Testis (tissue), 3 donors: ENCODE data around the gene MAJIN. TPM values are rescaled to one million over a fixed set of nuclear protein-coding genes. Genes with fewer than 3 reads are reported as not detected.

Source experiments
- DNase-seq: peaks from one replicate; pipeline ENCODE4 v3.0.0-alpha.2; 2019
- H3K27ac ChIP-seq, 2 donors: fragments of 200-600 bp; sonication (generic); one replicate each; pipeline ENCODE4 v1.5.1; 2019
- H3K27me3 ChIP-seq: fragments of 200-600 bp; sonication (generic); one replicate; pipeline ENCODE4 v1.5.1; 2019
- H3K36me3 ChIP-seq: fragments of 200-600 bp; sonication (generic); one replicate; pipeline ENCODE4 v1.5.1; 2017; ENCODE audit warnings: low read depth; ENCODE audit errors: missing control alignments
- H3K4me1 ChIP-seq: fragments of 200-600 bp; sonication (generic); one replicate; pipeline ENCODE4 v1.5.1; 2019
- H3K4me3 ChIP-seq, 2 donors: fragments of 200-600 bp; sonication (generic); one replicate each; pipeline ENCODE4 v1.5.1; 2017 to 2019
- H3K9me3 ChIP-seq: fragments of 200-600 bp; sonication (generic); one replicate; pipeline ENCODE4 v1.5.1; 2017
- POLR2A ChIP-seq: fragments of 450-650 bp; IDR thresholded peaks from one replicate; pipeline ENCODE4 v1.6.1; 2017; ENCODE audit warnings: antibody characterized with exemption, mild to moderate bottlenecking, moderate library complexity
- WGBS, 2 donors: methylation state at CpG; one replicate each; pipeline ENCODE4 v1.1.5; 2018; 5-methylcytosine and 5-hydroxymethylcytosine counted together
- intact Hi-C: fragments of 100-400 bp; cut with DNase I; formaldehyde crosslinking; loops from one replicate; pipeline ENCODE4 v1.15.1; 2023; ENCODE audit warnings: low total_unique reads
- polyA plus RNA-seq: library from polyadenylated mRNA; stranded (reverse); fragments of 350-450 nt; fragmentation: Illumina TruSeq; extraction: RNeasy Lipid Tissue Mini Kit (QIAGEN cat#74804); gene quantifications from one replicate; pipeline ENCODE4 v1.2.3, GENCODE V29; 2014; ENCODE audit warnings: low read depth, low replicate concordance; ENCODE audit not compliant: insufficient read depth
- total RNA-seq, 2 donors: library from RNA; depleted of rRNA; stranded (reverse); fragments of >200 nt; gene quantifications; one replicate each; pipeline ENCODE4 v1.2.3, GENCODE V29; 2016
- TF ChIP-seq, protein P1 (sequence below), 3 experiments: fragments of 450-650 bp in 2 of 3; fragments of 200-600 bp in 1 of 3; sonication (generic) in 1 of 3; IDR thresholded peaks; one replicate each; pipeline ENCODE4 v1.5.1; 2016 to 2019; ENCODE audit warnings: antibody characterized with exemption in 3 of 3, mild to moderate bottlenecking in 2 of 3, moderate library complexity in 1 of 3

Gene MAJIN
- total and polyA plus RNA-seq, 3 donors from 2014 or later = 14.4 to 36.4 (median 34.8) TPM

DNA sequence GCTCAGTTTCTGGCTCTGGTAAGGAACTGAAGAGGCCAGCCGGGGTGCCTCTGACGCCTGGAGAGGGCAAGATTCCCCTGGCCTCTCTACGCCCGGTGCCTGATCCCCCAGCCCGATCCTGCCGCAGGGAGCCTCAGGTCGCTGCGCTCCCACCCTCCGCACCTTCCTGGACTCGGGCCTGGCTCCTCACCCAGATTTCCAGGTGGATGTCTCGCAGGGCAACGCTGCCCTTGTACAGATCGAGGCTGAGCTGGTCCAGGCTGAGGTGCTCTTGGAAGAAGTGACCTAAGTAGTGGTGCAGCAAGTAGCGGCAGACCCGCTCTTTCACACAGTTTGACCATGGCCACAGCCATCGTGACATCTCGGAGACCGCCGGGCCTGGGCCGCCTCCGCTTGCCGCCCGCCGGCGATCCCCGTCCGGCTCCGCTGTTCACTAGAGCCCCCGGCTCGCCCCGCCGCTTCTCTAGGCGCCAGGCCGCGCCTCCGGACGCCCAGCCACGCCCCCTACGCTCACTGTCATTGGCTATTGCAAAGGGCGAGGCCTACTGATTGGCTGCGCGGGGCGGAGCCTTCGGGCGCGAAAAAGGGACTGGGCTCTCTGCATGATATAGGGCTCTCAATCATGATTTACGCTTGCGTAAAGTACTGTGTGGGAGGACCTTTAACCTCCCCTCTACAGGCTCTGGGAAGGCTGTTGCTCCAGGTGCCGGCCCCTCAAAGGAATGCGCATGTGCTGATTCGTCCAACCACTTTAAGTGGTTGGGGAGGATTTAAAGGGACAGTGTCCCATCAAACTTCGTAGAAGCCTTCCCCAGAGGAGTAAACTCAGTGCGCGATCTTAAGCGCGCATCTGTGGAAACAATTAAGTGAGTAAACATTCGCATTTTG, 54.9 kb downstream of the MAJIN start, which contains the start of gene ATG2A:
Gene ATG2A, minus strand, starts transcription at position 435 of the 888 bp plus-strand sequence. Its CDS starts 74 bp downstream, at position 361.
- peak within 1 kb of the TSS; percentile 71 to 89 for H3K4me3 ChIP-seq
- no peaks in the 10 kb centered on the region for H3K36me3 ChIP-seq
- no peaks in the 10 kb centered on the region for H3K27me3 ChIP-seq
- peak; percentile 100 for DNase-seq
- intact Hi-C loops = no loop called here
- TF ChIP-seq POLR2A = peak; percentile 73
- TF ChIP-seq, protein P1, sequence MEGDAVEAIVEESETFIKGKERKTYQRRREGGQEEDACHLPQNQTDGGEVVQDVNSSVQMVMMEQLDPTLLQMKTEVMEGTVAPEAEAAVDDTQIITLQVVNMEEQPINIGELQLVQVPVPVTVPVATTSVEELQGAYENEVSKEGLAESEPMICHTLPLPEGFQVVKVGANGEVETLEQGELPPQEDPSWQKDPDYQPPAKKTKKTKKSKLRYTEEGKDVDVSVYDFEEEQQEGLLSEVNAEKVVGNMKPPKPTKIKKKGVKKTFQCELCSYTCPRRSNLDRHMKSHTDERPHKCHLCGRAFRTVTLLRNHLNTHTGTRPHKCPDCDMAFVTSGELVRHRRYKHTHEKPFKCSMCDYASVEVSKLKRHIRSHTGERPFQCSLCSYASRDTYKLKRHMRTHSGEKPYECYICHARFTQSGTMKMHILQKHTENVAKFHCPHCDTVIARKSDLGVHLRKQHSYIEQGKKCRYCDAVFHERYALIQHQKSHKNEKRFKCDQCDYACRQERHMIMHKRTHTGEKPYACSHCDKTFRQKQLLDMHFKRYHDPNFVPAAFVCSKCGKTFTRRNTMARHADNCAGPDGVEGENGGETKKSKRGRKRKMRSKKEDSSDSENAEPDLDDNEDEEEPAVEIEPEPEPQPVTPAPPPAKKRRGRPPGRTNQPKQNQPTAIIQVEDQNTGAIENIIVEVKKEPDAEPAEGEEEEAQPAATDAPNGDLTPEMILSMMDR (IDR thresholded peaks at IDR 0.05) = peak in 2 of 3 experiments; percentile 20 to 30
- H3K9me3 ChIP-seq = no peaks in the 10 kb centered on the region
- peak within 1 kb of the TSS; percentile 79 to 88 for H3K27ac ChIP-seq
- peaks cover 19% of the 10 kb centered on the region for H3K4me1 ChIP-seq
- WGBS, 2 donors = 0 to 1% methylated on average over 12 to 35 of the region's 57 CpGs

DNA sequence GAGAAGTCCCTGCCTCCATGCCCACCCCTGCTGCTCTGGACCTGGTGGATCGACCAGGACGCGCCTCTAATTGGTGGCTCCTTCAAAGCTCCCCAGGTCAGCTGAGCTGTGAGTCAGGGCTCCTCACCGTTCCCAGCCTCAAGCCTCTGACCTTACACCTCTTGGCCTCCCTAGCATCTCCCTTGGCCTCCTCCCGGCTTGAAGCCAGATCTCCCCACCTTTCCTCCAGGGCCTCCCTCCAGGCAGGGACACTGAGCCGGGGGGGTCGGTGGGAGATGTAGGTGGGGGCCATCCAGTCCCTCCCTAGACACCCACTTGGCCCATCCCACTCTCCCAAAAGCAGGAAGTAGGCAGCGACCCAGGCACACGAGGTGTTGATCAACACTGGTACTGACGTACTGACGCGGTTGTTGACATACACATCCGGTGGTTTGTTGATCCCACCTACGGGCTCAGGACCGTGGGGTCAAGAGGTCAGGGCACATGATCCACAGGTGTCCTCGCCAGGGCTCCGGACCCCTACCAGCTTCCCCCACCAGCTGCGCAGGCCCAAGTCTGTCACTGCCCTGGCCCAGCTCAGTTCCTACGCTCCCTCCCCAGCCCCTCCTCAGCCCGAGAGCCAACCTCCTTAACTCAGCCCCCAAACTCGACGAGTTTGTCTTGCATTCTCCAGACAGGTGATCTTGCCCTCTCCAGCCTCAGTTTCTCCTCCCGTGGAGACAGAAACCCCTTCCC, 55.7 kb downstream of the MAJIN start:
- peaks cover 19% of the 10 kb centered on the region for H3K4me1 ChIP-seq
- TF ChIP-seq POLR2A = no peak
- TF ChIP-seq, protein P1 (IDR thresholded peaks at IDR 0.05) = no peak
- H3K4me3 ChIP-seq = peak overlapping the region; percentile 71 to 89
- no peaks in the 10 kb centered on the region for H3K27me3 ChIP-seq
- peak overlapping the region; percentile 58 to 79 for H3K27ac ChIP-seq
- DNase-seq = peak; percentile 54
- intact Hi-C loops = no loop called here
- H3K36me3 ChIP-seq = no peaks in the 10 kb centered on the region
- WGBS, 2 donors = 2 to 8% methylated on average over 15 to 23 of the region's 23 CpGs
- H3K9me3 ChIP-seq = no peaks in the 10 kb centered on the region

DNA sequence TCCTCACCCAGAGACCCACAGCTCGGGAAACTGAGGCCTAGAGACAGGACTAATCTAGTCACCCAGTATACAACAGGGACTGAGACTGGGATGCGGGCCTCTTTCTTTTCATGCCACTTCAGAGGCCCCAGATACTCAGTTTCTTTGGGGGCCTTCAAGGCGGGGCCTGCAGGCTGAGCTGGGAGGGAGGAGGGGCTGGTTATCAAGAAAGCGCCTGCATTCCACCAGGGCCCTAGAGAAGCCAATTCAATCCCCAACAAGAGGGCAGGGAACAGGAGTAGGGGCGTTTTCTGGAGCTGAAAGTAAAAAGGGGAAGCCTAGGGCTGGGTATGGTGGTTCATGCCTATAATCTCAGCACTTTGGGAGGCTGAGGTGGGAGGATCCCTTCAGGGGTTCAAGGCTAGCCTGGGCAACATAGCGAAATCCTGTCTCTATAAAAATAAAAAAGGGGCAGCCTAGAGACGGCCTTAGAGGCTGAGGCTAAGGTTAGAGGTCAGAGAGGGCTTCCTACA, 56.5 kb downstream of the MAJIN start:
- H3K27me3 ChIP-seq = no peaks in the 10 kb centered on the region
- DNase-seq = no peak
- H3K27ac ChIP-seq = peak overlapping the region; percentile 58 to 79
- intact Hi-C loops = no loop called here
- no peak overlapping the region for H3K4me3 ChIP-seq
- 67% methylated on average over 6 to 7 of the region's 7 CpGs for WGBS, 2 donors
- H3K36me3 ChIP-seq = no peaks in the 10 kb centered on the region
- TF ChIP-seq, protein P1 (IDR thresholded peaks at IDR 0.05) = no peak
- TF ChIP-seq POLR2A = no peak
- H3K9me3 ChIP-seq = no peaks in the 10 kb centered on the region
- H3K4me1 ChIP-seq = peaks cover 19% of the 10 kb centered on the region

DNA sequence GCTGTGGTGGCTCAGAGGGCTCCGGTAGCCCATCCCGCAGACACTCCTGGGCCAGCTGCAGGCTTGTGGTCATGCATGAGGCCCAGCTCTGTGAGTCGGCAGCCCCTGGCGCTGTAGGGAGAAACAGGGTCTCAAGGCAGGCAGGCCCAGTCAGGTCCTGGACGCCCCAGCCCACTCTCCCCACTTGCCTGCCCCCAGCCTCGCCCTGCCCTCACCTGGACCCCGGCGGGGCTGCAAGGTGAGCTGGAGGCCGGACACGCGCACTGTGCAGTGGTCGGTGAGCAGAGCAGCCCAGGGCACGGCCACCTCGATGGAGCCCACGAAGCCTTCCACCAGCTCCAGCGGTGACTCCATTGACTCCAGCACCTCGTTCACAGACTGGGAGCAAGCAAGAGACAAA, 57.8 kb downstream of the MAJIN start:
- intact Hi-C loops = no loop called here
- Histone ChIP-seq H3K36me3 (no peaks in the 10 kb centered on the region), H3K4me1 (peaks cover 19% of the 10 kb centered on the region)

More for the DNA sequence above, 57.8 kb downstream of the MAJIN start:
- Histone ChIP-seq H3K9me3 (no peaks in the 10 kb centered on the region), H3K4me3 (no peak overlapping the region), H3K27ac (no peak overlapping the region), H3K27me3 (no peaks in the 10 kb centered on the region)
- TF ChIP-seq, protein P1 (IDR thresholded peaks at IDR 0.05) = no peak
- TF ChIP-seq POLR2A = no peak
- no peak for DNase-seq
- WGBS, 2 donors = 93% methylated on average over 17 of the region's 17 CpGs; no CpG with 5 or more reads in 1 of the 2 donors
